Vein endothelial cell (primary cell): ENCODE measurements around the gene CNTN3. TPM values are rescaled to one million over a fixed set of nuclear protein-coding genes. Genes with fewer than 3 reads are reported as not detected.

Source experiments
- total RNA-seq: library from RNA; depleted of rRNA; stranded (reverse); fragments of >200 nt; gene quantifications from 2 replicates; pipeline ENCODE4 v1.2.3, GENCODE V29; 2012

CNTN3 gene
- under 0.01 TPM in 1 of 2 replicates, not detected in the other for total RNA-seq

GRCh38 chr3:74614107-74614967, at the start of gene CNTN3:
TSS of gene CNTN3 (minus strand) at chr3:74614659. CDS start at chr3:74521112, 93,547 bp downstream.

